Astrocyte (in vitro differentiated cells and primary cell): ENCODE results near the gene COX7A2.

Experiments
- CTCF ChIP-seq: IDR thresholded peaks from 2 replicates; pipeline ENCODE4 v1.5.1; 2011; ENCODE audit warnings: low read depth, mild to moderate bottlenecking, inconsistent platforms, low read length, moderate library complexity; ENCODE audit not compliant: insufficient read depth
- EZH2 ChIP-seq: IDR thresholded peaks from 2 replicates; pipeline ENCODE4 v1.6.1; 2012; ENCODE audit warnings: mild to moderate bottlenecking, low read length, inconsistent platforms; ENCODE audit not compliant: insufficient read depth

GRCh38 chr6:75211920-75212590 lies 31.5 kb downstream of the COX7A2 start:
- TF ChIP-seq CTCF (no peak), EZH2 (no peak)
